Fibroblast of lung (primary cell): ENCODE results near the gene ASIC4. TPM values are rescaled to one million over a fixed set of nuclear protein-coding genes. Genes with fewer than 3 reads are reported as not detected.
A peak's percentile ranks its signal among the peaks of the same experiment; 100 is the strongest.

Experiments used
- DNase-seq, 2 donors: peaks; one replicate each; pipeline versions ENCODE4 v3.0.0 to v3.0.0-alpha.2; 2010; ENCODE audit warnings: low read depth in 2 of 2
- H2AFZ ChIP-seq: 2 replicates; pipeline ENCODE4 v1.5.1; 2012; ENCODE audit warnings: low read length, control low read depth, inconsistent platforms
- H3K27ac ChIP-seq: 2 replicates; pipeline ENCODE4 v1.5.1; 2011; ENCODE audit warnings: low read length, control low read depth; ENCODE audit not compliant: insufficient read depth
- H3K27me3 ChIP-seq: 2 replicates; pipeline ENCODE4 v1.5.1; 2011; ENCODE audit warnings: mild to moderate bottlenecking, low read length; ENCODE audit not compliant: control insufficient read depth, insufficient read depth
- H3K36me3 ChIP-seq: 2 replicates; pipeline ENCODE4 v1.5.1; 2011; ENCODE audit warnings: low read length; ENCODE audit not compliant: control insufficient read depth, insufficient read depth
- H3K4me1 ChIP-seq: 2 replicates; pipeline ENCODE4 v1.5.1; 2011; ENCODE audit warnings: low read length; ENCODE audit not compliant: control insufficient read depth, insufficient read depth; ENCODE audit errors: extremely low read depth
- H3K4me2 ChIP-seq: 2 replicates; pipeline ENCODE4 v1.5.1; 2011; ENCODE audit warnings: low read length, control low read depth; ENCODE audit not compliant: insufficient read depth; ENCODE audit errors: extremely low read depth
- H3K4me3 ChIP-seq, 4 experiments: fragments of 200-600 bp in 1 of 4; sonication (generic) in 1 of 4; replicated peaks in 1 of 4; 2 replicates each; pipeline ENCODE4 v1.5.1; 2011 to 2016; ENCODE audit warnings: low read length in 4 of 4, low read depth in 3 of 4, mild to moderate bottlenecking in 3 of 4, control low read depth in 2 of 4, inconsistent platforms in 1 of 4, mixed read lengths in 1 of 4; ENCODE audit not compliant: insufficient read depth in 1 of 4; ENCODE audit errors: control extremely low read depth in 1 of 4
- H3K79me2 ChIP-seq: 2 replicates; pipeline ENCODE4 v1.5.1; 2012; ENCODE audit warnings: mild to moderate bottlenecking, low read length, inconsistent platforms; ENCODE audit not compliant: control insufficient read depth, insufficient read depth
- H3K9ac ChIP-seq: 2 replicates; pipeline ENCODE4 v1.5.1; 2011; ENCODE audit warnings: mild to moderate bottlenecking, low read length, control low read depth; ENCODE audit not compliant: insufficient read depth
- H3K9me3 ChIP-seq: 2 replicates; pipeline ENCODE4 v1.5.1; 2012; ENCODE audit warnings: low read depth, low read length; ENCODE audit not compliant: control insufficient read depth, insufficient read depth
- H4K20me1 ChIP-seq: 2 replicates; pipeline ENCODE4 v1.5.1; 2011; ENCODE audit warnings: low read length; ENCODE audit not compliant: control insufficient read depth, insufficient read depth; ENCODE audit errors: extremely low read depth
- EZH2 ChIP-seq: IDR thresholded peaks from 2 replicates; pipeline ENCODE4 v1.5.1; 2012; ENCODE audit warnings: low read length, control low read depth, mild to moderate bottlenecking; ENCODE audit errors: missing control alignments
- polyA plus RNA-seq, 2 donors: library from polyadenylated mRNA; depleted of rRNA in 1 of 2; stranded (reverse) in 1 of 2; unstranded in 1 of 2; fragments of >200 nt; gene quantifications; 2 replicates each; pipeline ENCODE4 v1.2.1, GENCODE V29; 2011 to 2012; ENCODE audit warnings: missing spikeins in 1 of 2
- total RNA-seq: library from RNA; depleted of rRNA; stranded (reverse); fragments of >200 nt; gene quantifications from 2 replicates; pipeline ENCODE4 v1.2.1, GENCODE V29; 2014
- TF ChIP-seq, protein P1 (sequence below), 2 donors: IDR thresholded peaks in 1 of 2; conservative IDR thresholded peaks in 1 of 2; 1 replicate in 1 of 2; 2 replicates in 1 of 2; pipeline ENCODE4 v1.5.1; 2011 to 2012; ENCODE audit warnings: low read length in 2 of 2, control low read depth in 1 of 2, inconsistent platforms in 1 of 2, low read depth in 1 of 2, mild to moderate bottlenecking in 1 of 2

The ASIC4 gene
- total and polyA plus RNA-seq, 2 donors (not counting 1 experiment from before 2014, with no cell fraction given): 0.33 TPM; not detected in 1

GRCh38 chr2:219511547-219512325 is 2.5 kb upstream of the ASIC4 start:
- TF ChIP-seq, protein P1, sequence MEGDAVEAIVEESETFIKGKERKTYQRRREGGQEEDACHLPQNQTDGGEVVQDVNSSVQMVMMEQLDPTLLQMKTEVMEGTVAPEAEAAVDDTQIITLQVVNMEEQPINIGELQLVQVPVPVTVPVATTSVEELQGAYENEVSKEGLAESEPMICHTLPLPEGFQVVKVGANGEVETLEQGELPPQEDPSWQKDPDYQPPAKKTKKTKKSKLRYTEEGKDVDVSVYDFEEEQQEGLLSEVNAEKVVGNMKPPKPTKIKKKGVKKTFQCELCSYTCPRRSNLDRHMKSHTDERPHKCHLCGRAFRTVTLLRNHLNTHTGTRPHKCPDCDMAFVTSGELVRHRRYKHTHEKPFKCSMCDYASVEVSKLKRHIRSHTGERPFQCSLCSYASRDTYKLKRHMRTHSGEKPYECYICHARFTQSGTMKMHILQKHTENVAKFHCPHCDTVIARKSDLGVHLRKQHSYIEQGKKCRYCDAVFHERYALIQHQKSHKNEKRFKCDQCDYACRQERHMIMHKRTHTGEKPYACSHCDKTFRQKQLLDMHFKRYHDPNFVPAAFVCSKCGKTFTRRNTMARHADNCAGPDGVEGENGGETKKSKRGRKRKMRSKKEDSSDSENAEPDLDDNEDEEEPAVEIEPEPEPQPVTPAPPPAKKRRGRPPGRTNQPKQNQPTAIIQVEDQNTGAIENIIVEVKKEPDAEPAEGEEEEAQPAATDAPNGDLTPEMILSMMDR (conservative IDR thresholded peaks at IDR 0.05 in 1 of 2, IDR thresholded peaks at IDR 0.05 in 1 of 2; ENCODE audit: low read depth in 1 of 2, low read length in 2 of 2): no peak
- no peak for TF ChIP-seq EZH2
- H3K79me2 ChIP-seq: no peaks in the 10 kb centered on the region
- H3K4me2 ChIP-seq: no peak overlapping the region
- H4K20me1 ChIP-seq: no peaks in the 10 kb centered on the region
- H3K4me3 ChIP-seq: no peak overlapping the region
- no peak overlapping the region for H2AFZ ChIP-seq
- no peak overlapping the region for H3K9ac ChIP-seq
- peaks cover 57% of the 10 kb centered on the region for H3K27me3 ChIP-seq
- no peaks in the 10 kb centered on the region for H3K36me3 ChIP-seq
- no peaks in the 10 kb centered on the region for H3K9me3 ChIP-seq
- no peak for DNase-seq
- H3K4me1 ChIP-seq: no peaks in the 10 kb centered on the region
- H3K27ac ChIP-seq: no peak overlapping the region

- H3K9ac ChIP-seq: no peak overlapping the region
- TF ChIP-seq EZH2: peak; percentile 56
- TF ChIP-seq, protein P1 (conservative IDR thresholded peaks at IDR 0.05 in 1 of 2, IDR thresholded peaks at IDR 0.05 in 1 of 2; ENCODE audit: low read depth in 1 of 2, low read length in 2 of 2): no peak
- no peaks in the 10 kb centered on the region for H3K79me2 ChIP-seq
- no peaks in the 10 kb centered on the region for H3K36me3 ChIP-seq
- H3K4me3 ChIP-seq: no peak overlapping the region
- no peaks in the 10 kb centered on the region for H3K9me3 ChIP-seq
- no peak overlapping the region for H3K4me2 ChIP-seq
- no peak overlapping the region for H3K27ac ChIP-seq
- H4K20me1 ChIP-seq: no peaks in the 10 kb centered on the region
- H3K4me1 ChIP-seq: no peaks in the 10 kb centered on the region
- peaks cover 59% of the 10 kb centered on the region for H3K27me3 ChIP-seq
- DNase-seq: no peak
- no peak overlapping the region for H2AFZ ChIP-seq
Measured at GRCh38 chr2:219512524-219513216, 1.6 kb upstream of the ASIC4 start.

DNA sequence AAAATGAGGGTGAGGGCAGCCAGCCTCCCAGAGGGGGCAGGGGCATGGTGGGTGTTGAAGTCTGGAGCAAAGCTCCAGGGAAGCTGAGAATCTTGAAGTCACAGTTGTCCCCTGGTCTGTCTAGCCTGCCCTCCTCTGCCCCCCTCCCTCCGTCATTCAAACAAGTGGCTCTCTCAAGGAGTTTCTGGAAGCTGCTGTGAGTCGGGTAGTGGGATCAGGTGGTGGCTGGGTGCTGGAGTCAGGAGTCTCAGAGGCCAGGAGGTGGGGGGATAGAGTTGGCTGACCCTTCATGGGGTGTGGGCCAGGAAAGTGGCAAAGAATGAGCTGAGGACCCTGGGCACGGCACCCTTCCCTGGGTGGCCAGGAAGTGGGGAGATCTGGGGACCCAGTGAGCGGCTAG is 495 bp upstream of the ASIC4 start:
- Histone ChIP-seq H4K20me1 (no peaks in the 10 kb centered on the region), H3K4me3 (no peak overlapping the region), H3K36me3 (no peaks in the 10 kb centered on the region), H3K4me2 (no peak overlapping the region), H3K4me1 (no peaks in the 10 kb centered on the region), H2AFZ (no peak overlapping the region), H3K27ac (no peak overlapping the region), H3K9me3 (no peaks in the 10 kb centered on the region), H3K9ac (no peak overlapping the region), H3K79me2 (no peaks in the 10 kb centered on the region), H3K27me3 (peaks cover 59% of the 10 kb centered on the region)
- TF ChIP-seq, protein P1 (conservative IDR thresholded peaks at IDR 0.05 in 1 of 2, IDR thresholded peaks at IDR 0.05 in 1 of 2; ENCODE audit: low read depth in 1 of 2, low read length in 2 of 2): no peak
- no peak for TF ChIP-seq EZH2
- no peak for DNase-seq
